GM19025 (cell line): Measurements from ENCODE around the gene LCE1A.

ENCODE experiments used
- ATAC-seq: cut with Tn5 transposase; IDR thresholded peaks from one replicate; pipeline ENCODE4 v1.9.1; 2021; ENCODE audit warnings: mild to moderate bottlenecking, low read depth, moderate library complexity; ENCODE audit not compliant: unreplicated experiment

The LCE1A gene

GRCh38 chr1:152869808-152870419, 42.6 kb downstream of the LCE1A start:
- ATAC-seq: no peak

GRCh38 chr1:152870831-152871730, 43.8 kb downstream of the LCE1A start:
- ATAC-seq: no peak

- ATAC-seq: no peak
These were observed 44.5 kb downstream of the LCE1A start for GRCh38 chr1:152871731-152872126.

GRCh38 chr1:152873495-152873894, 46.2 kb downstream of the LCE1A start:
- no peak for ATAC-seq

- ATAC-seq: no peak
These were observed 49.6 kb downstream of the LCE1A start for GRCh38 chr1:152876827-152877226.
